Common myeloid progenitor, CD34-positive (primary cell): ENCODE measurements around the gene IL19.

Source experiments
- CTCF ChIA-PET: fragments of 350-600 bp; sonication (Branson Sonifier 250); formaldehyde crosslinking; loops from one replicate; lab custom pipeline; 2021; ENCODE audit warnings: antibody characterized with exemption; lab: Charles Lee
- POLR2A ChIA-PET: fragments of 350-600 bp; sonication (Branson Sonifier 250); formaldehyde crosslinking; loops from one replicate; lab custom pipeline; 2021; ENCODE audit warnings: antibody characterized with exemption; lab: Charles Lee
- DNase-seq, 3 donors: peaks; one replicate each; pipeline versions ENCODE4 v3.0.0 to v3.0.0-alpha.2; 2013
- H3K27ac ChIP-seq, 2 experiments: 1 replicate in 1 of 2; 2 replicates in 1 of 2; pipeline ENCODE4 v1.7.0; 2013; ENCODE audit warnings: inconsistent platforms in 2 of 2, low read length in 2 of 2, mild to moderate bottlenecking in 2 of 2, low read depth in 1 of 2, moderate library complexity in 1 of 2; ENCODE audit not compliant: severe bottlenecking in 2 of 2, insufficient read depth in 1 of 2, poor library complexity in 1 of 2
- H3K27me3 ChIP-seq, 5 experiments: replicated peaks in 2 of 5; 1 replicate in 3 of 5; 2 replicates in 2 of 5; pipeline versions ENCODE4 v1.6.1 to v1.7.0; 2013; ENCODE audit warnings: low read length in 4 of 5, mild to moderate bottlenecking in 2 of 5, moderate library complexity in 2 of 5, inconsistent platforms in 1 of 5; ENCODE audit not compliant: insufficient read depth in 5 of 5, control insufficient read depth in 4 of 5
- H3K36me3 ChIP-seq, 4 experiments: 1 replicate in 2 of 4; 2 replicates in 2 of 4; pipeline versions ENCODE4 v1.6.1 to v1.7.0; 2013; ENCODE audit warnings: low read length in 3 of 4, control low read depth in 1 of 4, mild to moderate bottlenecking in 1 of 4; ENCODE audit not compliant: control insufficient read depth in 4 of 4, insufficient read depth in 4 of 4
- H3K4me1 ChIP-seq, 4 experiments: 1 replicate in 3 of 4; 2 replicates in 1 of 4; pipeline versions ENCODE4 v1.6.1 to v1.7.1; 2013; ENCODE audit warnings: low read length in 3 of 4, mild to moderate bottlenecking in 3 of 4, control low read depth in 1 of 4, inconsistent platforms in 1 of 4, moderate library complexity in 1 of 4; ENCODE audit not compliant: control insufficient read depth in 4 of 4, insufficient read depth in 4 of 4; ENCODE audit errors: control extremely low read depth in 1 of 4
- H3K4me3 ChIP-seq, 7 experiments: 1 replicate in 4 of 7; 2 replicates in 3 of 7; pipeline versions ENCODE4 v1.5.1 to v1.7.0; 2013; ENCODE audit warnings: mild to moderate bottlenecking in 7 of 7, low read length in 6 of 7, moderate library complexity in 6 of 7, inconsistent platforms in 2 of 7, low read depth in 2 of 7, control low read depth in 1 of 7; ENCODE audit not compliant: insufficient read depth in 4 of 7, control insufficient read depth in 1 of 7; ENCODE audit errors: extremely low read depth in 1 of 7
- H3K9me3 ChIP-seq, 5 experiments: 1 replicate in 4 of 5; 2 replicates in 1 of 5; pipeline versions ENCODE4 v1.6.1 to v1.7.1; 2013; ENCODE audit warnings: low read length in 4 of 5, mild to moderate bottlenecking in 2 of 5, inconsistent platforms in 1 of 5, low read depth in 1 of 5, moderate library complexity in 1 of 5; ENCODE audit not compliant: control insufficient read depth in 4 of 5, insufficient read depth in 2 of 5; ENCODE audit errors: control extremely low read depth in 1 of 5
- WGBS: methylation state at CpG from one replicate; pipeline ENCODE4 v1.1.5; 2013; ENCODE audit not compliant: insufficient coverage; 5-methylcytosine and 5-hydroxymethylcytosine counted together

Gene IL19

GRCh38 chr1:206856674-206857464 lies 86.3 kb downstream of the IL19 start:
- POLR2A ChIA-PET = no interaction called here
- WGBS = 92% methylated on average over 3 of the region's 5 CpGs

GRCh38 chr1:206859082-206859521 lies 88.5 kb downstream of the IL19 start:
- Histone ChIP-seq H3K36me3 (no peaks in the 10 kb centered on the region), H3K4me1 (no peaks in the 10 kb centered on the region), H3K9me3 (no peaks in the 10 kb centered on the region), H3K27ac (no peak overlapping the region), H3K4me3 (no peak overlapping the region), H3K27me3 (no peaks in the 10 kb centered on the region)
- CTCF ChIA-PET = interaction anchor here (1.0 to 3.1 kb wide), 8 partner anchors 9 to 60 kb away, joined by 3 to 14 read pairs (median 4); no protein-coding TSS in a partner anchor
- POLR2A ChIA-PET = no interaction called here
- 65% methylated on average over 5 of the region's 5 CpGs for WGBS
- no peak for DNase-seq

More at GRCh38 chr1:206856674-206857464, 86.3 kb downstream of the IL19 start:
- CTCF ChIA-PET = interaction anchor here (0.7 to 2.5 kb wide), 12 partner anchors 11 to 131 kb away, joined by 3 to 9 read pairs (median 3); no protein-coding TSS in a partner anchor
- DNase-seq = peak in 2 of 3 donors; percentile 22 to 27
- Histone ChIP-seq H3K27me3 (no peaks in the 10 kb centered on the region), H3K4me1 (no peaks in the 10 kb centered on the region), H3K9me3 (no peaks in the 10 kb centered on the region), H3K4me3 (no peak overlapping the region), H3K36me3 (no peaks in the 10 kb centered on the region), H3K27ac (no peak overlapping the region)

- Histone ChIP-seq H3K9me3 (no peaks in the 10 kb centered on the region), H3K27ac (no peak overlapping the region), H3K4me1 (no peaks in the 10 kb centered on the region), H3K36me3 (no peaks in the 10 kb centered on the region), H3K4me3 (no peak overlapping the region), H3K27me3 (no peaks in the 10 kb centered on the region)
- no peak for DNase-seq
- ChIA-PET POLR2A (no interaction called here), CTCF (interaction anchor here (1.2 to 3.1 kb wide), 6 partner anchors 8 to 52 kb away, joined by 4 to 14 read pairs (median 4); no protein-coding TSS in a partner anchor)
- 100% methylated on average over 2 of the region's 4 CpGs for WGBS
Observed at GRCh38 chr1:206860165-206860564, 89.6 kb downstream of the IL19 start.

- no peaks in the 10 kb centered on the region for H3K4me1 ChIP-seq
- ChIA-PET POLR2A (no interaction called here), CTCF (interaction anchor here (0.8 to 2.6 kb wide), 6 partner anchors 21 to 119 kb away, joined by 3 to 8 read pairs (median 4); no protein-coding TSS in a partner anchor)
- WGBS = 67% methylated on average over 1 of the region's 1 CpG
- no peaks in the 10 kb centered on the region for H3K27me3 ChIP-seq
- H3K4me3 ChIP-seq = no peak overlapping the region
- no peaks in the 10 kb centered on the region for H3K9me3 ChIP-seq
- H3K27ac ChIP-seq = no peak overlapping the region
- H3K36me3 ChIP-seq = no peaks in the 10 kb centered on the region
- no peak for DNase-seq
Observed at GRCh38 chr1:206863266-206863665, 92.7 kb downstream of the IL19 start.

- Histone ChIP-seq H3K4me1 (peaks cover 0 to under 1% (median 0%) of the 10 kb centered on the region in 4 experiments), H3K27me3 (no peaks in the 10 kb centered on the region), H3K4me3 (no peak within 1 kb of the TSS), H3K27ac (no peak within 1 kb of the TSS), H3K9me3 (no peaks in the 10 kb centered on the region), H3K36me3 (no peaks in the 10 kb centered on the region)
- ChIA-PET POLR2A (no interaction called here), CTCF (interaction anchor here (0.7 to 2.6 kb wide), 19 partner anchors 10 to 148 kb away, joined by 3 to 10 read pairs (median 4); no protein-coding TSS in a partner anchor)
- peak; percentile 78 to 90 (median 83) for DNase-seq
- WGBS = 63% methylated on average over 16 of the region's 19 CpGs
Observed at GRCh38 chr1:206864939-206865671, 94.5 kb downstream of the IL19 start, which contains the start of gene IL20. Gene IL20, plus strand, starts transcription at chr1:206865623. Its CDS starts 230 bp downstream, at chr1:206865853.

GRCh38 chr1:206866062-206866461 lies 95.5 kb downstream of the IL19 start:
- Histone ChIP-seq H3K27ac (no peak overlapping the region), H3K4me3 (no peak overlapping the region), H3K9me3 (no peaks in the 10 kb centered on the region), H3K4me1 (peaks cover 0 to 2% (median 0%) of the 10 kb centered on the region in 4 experiments), H3K36me3 (no peaks in the 10 kb centered on the region), H3K27me3 (no peaks in the 10 kb centered on the region)
- CTCF ChIA-PET = interaction anchor here (1.0 to 2.1 kb wide), 8 partner anchors 9 to 131 kb away, joined by 3 to 10 read pairs (median 5); no protein-coding TSS in a partner anchor
- POLR2A ChIA-PET = no interaction called here
- WGBS = no CpG with 5 or more reads among the region's 2 CpGs
- DNase-seq = no peak
